Right lobe of liver (tissue), 4 donors: Measurements from ENCODE around the gene HRAS.

Experiments used
- CTCF ChIP-seq, 4 donors: fragments of 200-600 bp in 3 of 4; fragments of 450-650 bp in 1 of 4; IDR thresholded peaks; one replicate each; pipeline versions ENCODE4 v1.5.1 to v1.8.0; 2016 to 2022; ENCODE audit warnings: antibody characterized with exemption in 4 of 4, mild to moderate bottlenecking in 2 of 4
- POLR2A ChIP-seq: fragments of 450-650 bp; IDR thresholded peaks from one replicate; pipeline ENCODE4 v1.6.1; 2017; ENCODE audit warnings: antibody characterized with exemption, mild to moderate bottlenecking
- donor health status: DM: no; HTN: no; CAD: no.
- donor health status: DM: no; HTN: no; CAD: no.
- donor health status: DM: no; HTN: yes; CAD: no.

- TF ChIP-seq POLR2A (no peak), CTCF (IDR thresholded peaks at IDR 0.05) (no peak)
Measured at GRCh38 chr11:581342-581741, 46.0 kb upstream of the HRAS start.
